ENCODE data around the gene C1orf226.

C1orf226 gene

DNA sequence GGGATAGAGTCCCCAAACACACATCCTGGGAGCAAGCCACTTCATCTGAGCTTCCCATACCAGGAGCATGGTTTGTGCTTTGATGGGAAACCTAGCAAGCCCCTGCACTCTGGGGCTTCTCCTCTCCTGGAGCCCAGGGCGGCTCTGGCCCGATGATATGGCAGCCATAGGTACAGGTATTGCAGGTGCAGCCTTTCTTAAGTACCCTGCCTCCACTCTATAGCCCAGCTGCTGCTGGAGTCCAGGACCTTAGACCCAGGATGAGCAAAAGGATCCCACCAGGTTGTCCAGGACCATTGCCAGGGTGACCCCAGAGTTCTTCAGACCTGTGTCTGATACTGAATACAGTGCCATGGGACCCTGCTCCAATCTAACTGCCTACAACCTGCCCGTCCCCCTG is 4.2 kb downstream of the C1orf226 start:
- DNase-seq = no peak

DNA sequence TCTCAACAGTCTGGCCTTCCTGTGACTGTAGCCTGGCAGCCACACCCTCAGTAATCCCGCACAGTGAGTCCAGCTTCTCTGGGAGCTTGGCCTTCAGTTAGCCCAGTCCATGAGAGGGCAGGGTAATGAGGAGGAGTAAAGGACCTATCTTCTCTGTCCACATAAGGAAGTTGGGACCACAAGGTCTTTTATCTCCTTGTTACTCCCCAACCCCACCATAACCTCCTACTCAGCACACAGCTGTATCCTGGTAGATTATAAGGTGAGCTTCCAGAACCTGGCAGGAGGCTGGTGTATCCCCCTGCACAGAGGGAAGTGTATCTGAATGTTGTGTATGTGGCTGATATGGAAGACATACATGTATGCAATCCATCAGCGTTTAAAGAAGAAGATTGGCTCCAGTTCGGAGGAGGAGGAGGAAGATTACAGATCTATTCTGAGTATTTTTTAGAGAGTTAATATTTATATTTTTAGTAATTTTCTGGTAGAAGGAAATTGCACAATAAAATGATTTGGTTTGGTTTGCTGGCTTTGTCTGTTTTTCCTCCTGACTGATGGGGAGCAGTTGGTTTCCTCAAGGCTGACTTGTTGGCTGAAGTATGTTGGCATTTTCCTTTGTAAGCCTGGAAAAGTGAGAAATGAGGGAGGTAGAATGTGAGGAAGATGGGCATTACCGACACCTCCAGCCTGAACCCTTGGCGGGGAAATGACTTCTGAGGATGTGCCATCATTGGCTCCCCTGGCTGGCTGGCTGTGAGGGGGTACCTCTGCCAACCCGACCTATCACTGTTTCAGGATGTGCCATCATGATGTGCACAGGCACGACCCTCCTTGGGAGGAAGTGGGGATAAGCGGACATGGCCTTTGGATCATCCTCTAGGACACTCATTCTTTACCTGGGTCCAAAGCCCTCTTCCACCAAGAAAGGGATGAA is 5.0 kb downstream of the C1orf226 start:
- DNase-seq = no peak

DNA sequence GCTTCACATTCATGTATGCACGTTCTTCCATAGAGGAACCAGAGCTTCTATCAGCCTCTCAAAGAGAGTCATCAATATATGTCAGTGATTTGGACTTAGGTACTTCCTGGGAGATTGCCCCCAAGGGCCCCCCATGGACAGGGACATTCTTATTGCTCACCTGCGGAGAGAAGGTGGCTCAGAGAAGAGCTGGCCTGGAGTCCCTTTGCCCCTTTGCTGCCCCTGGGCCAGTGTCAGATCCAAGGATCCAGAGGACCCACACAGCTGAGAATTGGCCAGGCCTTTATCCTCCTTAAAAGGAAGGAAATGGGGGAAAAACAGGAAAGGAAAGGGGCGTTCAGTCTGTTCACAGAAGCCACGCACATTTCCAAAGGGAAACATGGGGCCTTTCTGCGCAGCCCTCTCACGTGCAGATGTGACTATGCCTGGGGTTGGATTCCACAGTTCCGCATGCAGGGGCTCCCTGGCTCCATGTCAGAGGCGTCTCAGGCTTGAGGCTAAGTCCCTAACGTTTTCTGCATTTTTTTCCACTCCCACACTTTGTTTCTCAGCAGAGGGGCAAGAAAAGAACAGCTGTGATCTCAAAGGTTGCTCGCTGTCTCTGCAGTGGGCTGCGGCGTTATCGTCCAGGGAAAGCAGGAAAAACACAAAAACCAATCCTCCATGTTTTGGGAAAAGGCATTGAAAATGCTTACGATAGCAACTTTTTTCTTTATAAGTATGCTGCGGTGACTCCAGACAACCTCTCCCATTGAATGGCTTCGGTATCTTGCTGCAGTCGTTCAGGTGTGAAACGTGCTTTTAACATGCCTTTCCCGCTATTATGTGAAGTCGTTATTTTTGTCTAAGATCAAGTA is 5.9 kb downstream of the C1orf226 start:
- no peak for DNase-seq

DNA sequence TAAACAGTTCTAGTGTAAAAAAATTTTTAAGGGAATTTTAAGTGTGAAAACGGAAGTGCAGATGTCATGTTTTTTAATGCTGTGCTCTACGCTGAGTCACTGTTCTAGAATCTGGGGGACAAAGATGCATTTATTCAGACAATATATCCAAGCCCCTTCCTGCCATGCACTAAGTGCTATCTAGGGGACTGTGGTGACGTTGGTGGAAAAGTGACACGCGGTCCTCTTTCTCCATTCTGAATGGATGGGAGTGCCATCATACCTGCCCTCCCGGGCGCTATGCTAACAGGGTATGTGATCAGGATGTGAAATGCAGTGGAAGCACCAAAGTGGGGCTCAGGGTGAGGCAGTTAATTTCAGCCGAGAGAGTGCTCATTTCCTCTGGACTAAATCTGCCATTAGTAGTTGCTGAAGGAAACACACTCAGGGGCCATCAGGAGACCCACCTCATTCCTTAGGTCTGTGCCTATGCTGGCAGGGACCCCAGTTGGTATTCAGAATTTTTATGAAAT is 6.6 kb downstream of the C1orf226 start:
- no peak for DNase-seq

DNA sequence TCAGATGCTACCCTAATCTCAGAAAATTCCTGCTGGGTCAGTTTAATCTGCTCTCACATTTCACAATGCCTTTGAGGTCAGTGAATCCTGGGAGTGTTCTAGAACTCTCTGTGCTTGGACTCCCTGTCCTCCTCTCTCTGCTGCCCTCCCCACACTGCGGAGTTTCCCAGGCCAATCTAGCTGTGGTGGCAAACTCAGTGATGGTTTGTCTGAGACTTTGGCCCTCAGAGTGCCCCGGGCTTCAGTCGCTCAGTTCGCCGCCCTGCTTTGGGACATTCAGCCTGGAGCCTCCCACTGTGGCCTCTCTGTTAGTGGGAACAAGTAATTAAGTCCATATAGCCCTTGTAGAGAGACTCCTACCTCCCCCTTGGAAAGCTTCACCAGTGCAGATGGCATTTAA is 7.1 kb downstream of the C1orf226 start:
- DNase-seq = no peak

DNA sequence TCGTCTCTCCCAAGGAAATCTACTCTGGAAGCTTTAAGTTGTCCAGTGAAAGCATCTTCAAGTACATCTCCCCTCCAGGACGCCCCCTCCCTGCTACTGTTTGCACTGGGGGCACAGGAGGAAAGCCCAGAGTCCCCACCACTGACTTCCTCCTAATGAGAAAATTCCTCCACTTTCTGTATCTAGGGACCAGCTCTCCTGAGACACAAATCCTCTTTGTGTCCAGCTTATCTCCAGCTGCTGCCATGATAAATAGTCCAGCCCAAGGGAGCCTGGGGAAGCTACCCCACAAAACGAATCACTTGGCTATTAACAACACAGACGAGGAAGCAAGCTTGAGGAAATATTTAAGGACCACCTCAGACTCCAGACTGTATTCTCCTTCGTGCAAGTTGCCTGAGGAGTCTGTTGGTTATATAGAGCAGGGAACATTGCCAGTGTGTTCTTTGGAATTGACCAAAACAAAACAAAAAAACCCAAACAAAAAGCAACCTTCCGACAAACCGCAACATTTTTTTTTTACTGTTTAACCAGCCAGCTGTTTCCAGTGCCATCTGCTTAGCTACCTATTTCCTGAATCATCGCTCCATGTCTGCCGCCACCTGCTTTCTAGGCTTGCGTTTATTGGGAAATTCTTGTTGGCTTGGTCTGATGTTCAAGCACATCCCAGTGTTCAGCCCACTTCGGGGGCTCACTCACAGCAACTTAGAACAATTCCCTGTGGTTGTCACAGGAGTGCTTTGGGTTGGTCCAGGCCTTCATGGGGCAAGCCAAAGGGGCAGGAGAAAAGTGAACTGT is 7.7 kb downstream of the C1orf226 start:
- DNase-seq = no peak

DNA sequence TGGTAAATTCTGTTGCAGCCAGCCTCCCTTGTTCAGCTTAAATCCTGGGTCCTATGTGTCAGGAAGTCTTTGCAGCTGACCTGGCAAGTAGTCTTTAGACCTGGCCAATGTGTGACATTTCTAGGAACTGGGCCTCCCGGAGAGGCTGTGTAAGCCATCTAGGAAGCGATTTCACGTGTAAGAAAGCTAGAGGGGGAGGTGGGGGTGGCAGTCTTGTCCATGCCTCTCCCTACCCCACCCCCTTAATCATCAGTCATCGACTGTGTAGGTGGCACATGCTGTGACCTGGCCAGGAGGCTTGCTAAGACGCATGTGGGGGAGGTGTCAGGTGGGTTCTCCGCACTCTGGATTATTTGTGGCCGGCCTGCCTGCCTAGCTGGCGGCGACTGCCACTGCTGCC is 8.4 kb downstream of the C1orf226 start:
- DNase-seq = no peak

DNA sequence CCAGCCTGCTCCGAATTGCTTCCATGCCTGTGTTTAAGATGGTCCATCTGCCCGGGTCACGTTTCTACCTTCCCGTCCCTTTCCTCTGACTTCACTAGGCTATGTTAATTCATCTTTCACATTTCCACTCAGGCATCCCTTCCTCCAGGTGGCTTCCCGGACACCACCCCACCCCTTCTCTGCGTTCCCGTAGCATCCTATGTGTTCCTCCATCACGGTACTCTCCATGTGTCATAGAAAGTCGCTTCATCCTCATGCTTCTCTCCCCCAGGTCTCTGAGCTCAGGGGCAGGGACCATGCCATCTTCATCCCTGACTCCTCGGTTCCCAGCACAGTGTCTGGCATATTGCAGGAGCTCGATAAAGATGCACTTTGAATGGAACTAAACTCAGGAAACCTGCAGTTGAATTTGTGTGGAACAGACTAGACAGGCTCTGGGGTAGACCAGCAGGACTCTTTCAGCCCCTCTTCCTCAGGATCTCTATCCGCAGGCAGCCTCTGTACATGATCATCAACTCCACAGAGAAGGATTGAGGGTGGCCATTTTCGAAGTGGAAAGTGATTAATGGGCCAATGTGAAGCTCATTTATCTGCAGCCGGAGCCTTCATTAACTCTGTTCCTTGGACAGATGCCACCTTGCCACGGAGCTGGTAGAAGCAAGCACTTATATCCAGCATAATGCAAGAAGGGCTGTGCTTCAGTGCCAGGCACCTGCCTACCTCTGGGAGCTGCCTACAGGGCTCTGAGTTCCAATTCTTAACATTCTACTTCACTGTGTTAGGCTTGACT is 9.1 kb downstream of the C1orf226 start:
- no peak for DNase-seq

DNA sequence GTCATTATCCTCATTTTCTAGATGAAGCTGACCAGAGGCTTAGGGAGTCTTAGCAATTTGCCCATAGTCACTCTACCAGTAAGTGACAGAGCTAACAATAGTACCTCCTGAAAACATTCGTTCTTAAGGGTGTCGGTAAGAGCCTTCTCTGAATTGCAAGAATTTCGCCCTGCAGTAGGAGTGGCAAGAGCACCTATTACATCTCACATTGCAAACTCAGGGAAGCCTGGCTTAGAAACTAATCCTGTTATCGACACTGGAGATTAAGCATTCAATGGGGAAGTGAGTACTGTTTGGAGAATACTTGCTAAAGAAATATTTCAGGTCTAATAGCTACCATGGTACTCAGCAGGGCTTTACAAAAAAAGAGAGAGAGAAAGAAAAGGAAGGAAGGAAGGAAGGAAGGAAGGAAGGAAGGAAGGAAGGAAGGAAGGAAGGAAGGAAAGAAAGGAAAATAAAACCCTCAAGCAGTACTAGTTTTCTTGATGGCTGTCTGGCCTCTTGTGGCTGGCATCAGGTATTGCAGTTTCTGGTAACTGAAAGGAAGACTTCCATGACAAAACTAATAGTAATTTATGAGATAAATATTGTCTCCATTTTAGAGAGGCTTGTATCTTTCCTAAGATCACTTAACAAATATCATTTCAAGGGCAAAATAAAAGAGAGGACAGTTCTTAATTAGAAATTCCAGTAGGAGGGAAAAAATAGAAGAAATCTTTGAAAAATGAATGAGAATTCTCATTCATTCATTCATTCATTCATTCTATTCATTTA is 10.4 kb downstream of the C1orf226 start:
- no peak for DNase-seq

DNA sequence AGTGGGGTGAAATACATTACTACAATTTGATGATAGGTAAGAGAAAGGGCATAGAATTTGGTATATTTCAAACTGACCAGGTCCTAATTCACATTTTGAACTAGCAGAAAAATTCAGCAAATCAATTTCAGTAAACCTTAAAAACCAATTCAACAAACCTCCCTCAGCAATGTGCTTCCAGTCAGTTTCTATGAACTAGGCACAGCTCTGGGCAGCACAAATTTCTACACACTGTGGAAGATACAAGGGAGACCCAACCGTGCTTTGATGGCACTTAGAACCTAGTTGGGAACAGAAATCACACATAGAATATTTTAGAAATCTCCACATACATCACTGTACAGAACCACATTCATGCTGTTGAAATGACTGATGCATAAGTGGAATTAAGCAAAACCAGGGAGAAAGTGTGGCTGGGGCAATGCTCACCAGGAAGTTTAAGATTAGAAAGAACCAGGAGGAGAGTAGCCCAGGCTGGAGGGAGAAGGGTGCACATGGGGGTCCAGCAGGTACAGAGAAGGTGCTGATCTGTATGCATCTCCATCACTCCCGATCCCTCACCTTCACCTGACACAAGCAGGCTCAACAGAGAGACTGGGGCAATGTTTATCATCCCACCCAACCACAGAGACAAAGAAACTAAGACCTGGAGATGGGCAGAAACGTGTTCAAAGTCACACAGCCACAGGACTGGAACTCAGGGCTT is 14.8 kb downstream of the C1orf226 start:
- no peak for DNase-seq

DNA sequence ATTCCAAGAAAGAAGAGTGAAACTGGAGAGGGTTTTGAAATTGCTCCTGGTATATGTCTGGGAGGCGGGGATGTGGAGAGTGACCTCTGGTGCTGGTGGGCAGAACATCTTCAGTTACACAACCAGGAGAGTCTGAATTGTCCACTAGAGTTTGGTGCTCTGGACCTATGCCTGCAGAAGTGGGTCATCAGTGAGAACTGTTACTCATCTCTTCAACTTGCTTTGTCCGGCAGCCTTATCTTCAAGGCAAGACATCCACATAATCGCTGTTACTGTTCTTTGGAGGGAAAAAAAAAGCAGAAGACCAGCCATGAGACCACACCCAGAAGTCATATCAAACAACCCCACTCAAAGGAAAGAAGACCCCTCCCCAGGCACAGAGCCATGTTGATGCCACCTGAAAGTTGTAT is 15.5 kb downstream of the C1orf226 start:
- DNase-seq = no peak

DNA sequence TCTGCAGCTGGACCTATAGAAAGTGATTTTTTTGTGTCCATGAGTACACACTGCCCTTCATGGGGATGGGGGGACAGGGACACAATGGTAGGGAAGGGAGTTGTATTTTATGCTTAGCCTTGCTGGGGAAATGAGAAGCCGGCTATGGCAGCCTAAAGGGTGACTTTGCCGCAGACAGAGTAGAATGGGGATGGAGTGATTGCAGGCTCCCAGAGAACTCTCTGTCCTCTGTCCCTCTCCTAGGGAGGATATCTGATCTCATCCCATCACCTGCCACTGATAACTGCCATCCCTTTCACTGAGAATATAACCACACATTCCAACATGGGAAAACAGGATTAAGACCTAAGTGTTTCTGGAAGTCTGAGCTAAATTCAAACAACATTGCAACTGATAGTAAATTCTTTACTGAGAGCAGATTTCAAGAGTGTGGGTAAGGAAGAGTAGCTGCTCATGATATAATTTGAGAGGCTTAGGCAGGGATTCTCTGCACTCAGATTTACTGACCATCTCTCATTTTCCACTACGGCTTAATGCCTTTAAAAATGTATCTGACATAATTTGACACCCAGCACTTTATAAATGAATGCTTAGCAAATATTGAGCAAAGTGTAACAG is 16.5 kb downstream of the C1orf226 start:
- no peak for DNase-seq

DNA sequence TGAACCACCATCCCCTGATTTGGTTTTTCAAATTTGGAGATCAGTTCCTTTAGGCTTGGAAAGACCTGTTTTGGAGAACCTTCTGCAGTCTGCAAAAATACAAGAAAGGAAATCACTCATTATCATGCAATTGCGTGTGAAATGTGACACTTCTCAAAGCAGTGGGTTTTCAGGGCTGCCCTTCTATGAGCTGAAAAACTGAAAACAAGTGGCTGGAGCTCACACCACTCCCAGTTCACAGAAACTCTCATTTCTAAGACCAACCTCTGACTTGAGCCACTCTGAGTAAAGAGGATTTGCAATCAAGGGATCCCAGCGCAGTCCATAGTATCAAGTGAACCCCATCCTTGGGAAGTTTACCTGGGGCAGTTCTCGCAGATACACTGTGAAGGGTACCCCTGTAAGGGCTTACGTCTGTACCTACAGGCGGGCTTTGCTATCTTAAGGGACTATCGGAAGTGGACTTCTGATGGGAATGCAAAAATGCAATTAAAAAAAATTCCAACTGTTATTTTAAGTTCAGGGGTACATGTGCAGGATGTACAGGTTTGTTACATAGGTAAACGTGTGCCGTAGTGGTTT is 17.6 kb downstream of the C1orf226 start:
- DNase-seq = no peak

DNA sequence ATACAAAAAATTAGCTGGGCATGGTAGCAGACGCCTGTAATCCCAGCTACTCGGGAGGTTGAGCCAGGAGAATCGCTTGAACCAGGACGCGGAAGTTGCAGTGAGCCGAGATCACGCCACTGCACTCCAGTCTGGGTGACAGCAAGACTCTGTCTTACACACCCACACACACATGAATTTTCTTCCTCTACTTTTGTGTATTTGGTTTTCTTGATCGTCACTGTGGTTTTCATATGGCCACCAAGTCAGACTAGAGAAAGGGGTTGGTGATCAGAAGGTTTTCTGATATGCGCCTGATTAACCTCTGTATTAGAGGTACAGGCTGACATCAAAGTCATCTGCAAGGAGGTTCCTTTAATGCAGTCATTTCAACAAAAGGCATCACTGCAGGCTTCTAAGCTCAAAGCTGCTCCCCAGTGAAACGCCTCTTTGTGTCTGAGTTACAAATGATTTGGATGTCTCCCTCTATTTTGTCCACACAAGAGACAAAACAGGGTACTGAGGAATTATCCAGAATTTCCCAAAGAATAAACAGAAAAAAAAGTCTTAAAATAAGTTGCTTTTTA is 19.3 kb downstream of the C1orf226 start:
- no peak for DNase-seq

DNA sequence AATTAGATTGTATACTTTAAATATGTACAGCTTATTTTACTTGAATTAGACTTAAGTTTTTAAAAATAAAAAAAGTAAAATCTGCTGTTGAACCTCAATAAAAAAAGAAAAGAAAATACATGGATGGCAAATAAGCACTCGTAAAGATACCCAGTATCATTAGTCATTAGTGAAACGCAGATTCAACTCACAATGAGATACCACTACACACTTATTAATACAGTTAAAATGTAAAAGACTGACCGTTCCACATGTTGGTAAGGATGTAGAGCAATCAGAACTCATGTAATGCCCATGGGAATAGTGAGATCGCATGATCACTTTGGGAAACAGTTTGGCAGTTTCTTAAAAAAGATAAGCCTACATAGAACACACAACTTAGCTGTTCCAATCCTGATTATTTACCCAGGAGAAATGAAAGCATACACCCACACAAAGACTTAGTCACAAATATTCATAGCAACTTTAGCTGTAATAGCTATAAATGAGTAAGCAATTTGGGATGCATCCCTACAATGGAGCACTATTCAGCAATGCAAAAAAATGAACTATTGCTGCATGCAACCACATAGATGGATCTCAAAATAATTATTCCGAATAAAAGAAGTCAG is 23.1 kb downstream of the C1orf226 start:
- no peak for DNase-seq

DNA sequence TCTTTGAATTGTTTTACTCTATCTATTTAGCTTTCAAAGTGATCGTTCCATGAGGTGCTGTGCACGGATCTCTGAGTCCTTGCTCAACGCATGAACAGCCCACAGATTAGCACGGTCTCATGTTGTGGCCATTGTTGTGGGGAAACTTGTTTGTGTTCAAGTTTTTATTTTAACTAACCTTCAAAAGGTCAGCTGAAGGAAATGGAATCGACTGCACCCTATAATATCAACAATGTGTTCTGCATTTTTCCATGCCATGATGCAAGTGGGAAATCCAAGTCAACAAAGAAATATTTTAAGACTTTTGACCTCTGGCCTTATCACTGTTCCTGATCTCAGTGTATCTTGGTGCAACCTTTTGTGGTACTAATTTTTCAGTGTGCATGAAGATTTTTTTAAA is 24.3 kb downstream of the C1orf226 start:
- no peak for DNase-seq

DNA sequence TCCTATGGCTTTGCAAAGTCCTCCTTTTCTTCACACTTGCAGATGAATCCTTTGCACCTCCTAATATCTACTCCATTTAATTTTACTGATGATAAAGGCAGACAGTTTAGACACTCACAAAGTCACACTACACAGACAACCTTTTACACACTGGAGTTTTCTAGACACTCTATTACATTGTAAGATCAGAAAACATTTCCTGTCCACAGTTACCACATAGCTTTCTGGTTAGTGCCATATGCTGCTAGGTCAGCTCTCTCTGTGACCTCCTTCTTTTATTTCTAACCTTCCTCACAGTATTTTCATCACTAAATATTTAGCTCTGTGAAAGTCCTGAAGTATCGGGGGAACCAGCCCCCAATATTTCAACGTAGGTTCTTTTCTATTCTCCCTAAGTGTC is 25.3 kb downstream of the C1orf226 start:
- DNase-seq = no peak

DNA sequence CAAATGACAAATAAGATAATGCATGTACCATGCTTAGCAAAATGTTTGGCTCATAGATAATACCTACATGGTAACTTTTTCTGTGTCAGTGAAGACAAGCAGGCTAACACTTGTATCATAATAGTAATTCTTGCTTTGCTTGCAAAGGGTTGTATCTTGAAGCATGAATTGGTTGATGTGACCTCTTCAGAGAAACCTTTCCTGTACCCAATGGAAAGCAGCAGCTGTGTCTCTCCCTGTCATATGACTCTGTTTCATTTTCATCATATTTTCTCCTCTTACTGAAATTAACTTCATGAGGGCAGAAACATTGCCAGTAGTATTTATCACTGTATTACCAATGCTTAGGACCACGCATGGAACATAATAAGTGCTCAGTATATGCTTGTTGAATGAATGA is 26.0 kb downstream of the C1orf226 start:
- no peak for DNase-seq

DNA sequence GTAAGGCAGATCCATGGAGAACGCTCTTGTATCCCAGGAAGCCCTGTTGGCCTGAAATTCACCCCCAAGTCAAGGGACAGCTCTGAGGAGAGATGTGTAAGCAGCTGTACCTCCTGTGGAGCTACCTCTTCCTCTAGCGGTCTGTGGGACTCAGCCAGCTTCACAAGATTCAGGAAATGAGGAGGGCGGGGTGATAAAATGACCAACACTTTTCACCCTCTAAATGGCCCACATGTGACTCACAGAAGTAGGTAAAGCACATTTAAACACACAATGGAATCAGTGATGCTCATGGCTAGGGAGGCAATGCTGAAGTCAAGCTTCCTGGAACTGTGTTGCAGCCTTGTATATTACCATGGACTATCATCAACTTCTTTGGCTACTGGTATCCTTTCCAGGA is 30.5 kb downstream of the C1orf226 start, which contains the start of gene SH2D1B:
TSS of gene SH2D1B (minus strand) at position 135 of the 400 bp plus-strand sequence. CDS start at position 15, 120 bp downstream.
- DNase-seq = no peak
